ENCODE results near the gene RFTN1.

GRCh38 chr3:16496408-16497222 is 16.9 kb downstream of the RFTN1 start:
- TF ChIP-seq BACH2 (CRISPR knock-in tag; IDR thresholded peaks at IDR 0.05; ENCODE audit: borderline replicate concordance) (no peak), CSDC2 (CRISPR knock-in tag; IDR thresholded peaks at IDR 0.05) (no peak), GLIS3 (CRISPR knock-in tag; IDR thresholded peaks at IDR 0.05) (no peak), OSR1 (CRISPR knock-in tag; IDR thresholded peaks at IDR 0.05) (no peak), PATZ1 (CRISPR knock-in tag; IDR thresholded peaks at IDR 0.05; ENCODE audit: borderline replicate concordance) (no peak), ZFP30 (CRISPR knock-in tag; IDR thresholded peaks at IDR 0.05) (no peak), TSHZ2 (CRISPR knock-in tag; IDR thresholded peaks at IDR 0.05) (no peak), ARNTL (CRISPR knock-in tag; IDR thresholded peaks at IDR 0.05; ENCODE audit: borderline replicate concordance, low read depth) (no peak), PPARA (CRISPR knock-in tag; IDR thresholded peaks at IDR 0.05; ENCODE audit: borderline replicate concordance) (no peak), POU6F1 (CRISPR knock-in tag; IDR thresholded peaks at IDR 0.05; ENCODE audit: borderline replicate concordance, low read depth) (no peak), ZFP3 (CRISPR knock-in tag; IDR thresholded peaks at IDR 0.05) (no peak), ZC3H10 (CRISPR knock-in tag; IDR thresholded peaks at IDR 0.05) (no peak), SNAI2 (CRISPR knock-in tag; IDR thresholded peaks at IDR 0.05) (no peak)
